Activated CD8-positive, alpha-beta memory T cell treated with anti-CD3 and anti-CD28 coated beads for 1 hour (primary cell): ENCODE measurements around the gene CFAP119.
A peak's percentile ranks its signal among the peaks of the same experiment; 100 is the strongest.

ENCODE experiments used
- DNase-seq, 2 donors: peaks; one replicate each; pipeline ENCODE4 v3.0.0-alpha.2; 2020; ENCODE audit warnings: low read depth in 1 of 2; ENCODE audit errors: extremely low read depth in 1 of 2

CFAP119 gene

DNA sequence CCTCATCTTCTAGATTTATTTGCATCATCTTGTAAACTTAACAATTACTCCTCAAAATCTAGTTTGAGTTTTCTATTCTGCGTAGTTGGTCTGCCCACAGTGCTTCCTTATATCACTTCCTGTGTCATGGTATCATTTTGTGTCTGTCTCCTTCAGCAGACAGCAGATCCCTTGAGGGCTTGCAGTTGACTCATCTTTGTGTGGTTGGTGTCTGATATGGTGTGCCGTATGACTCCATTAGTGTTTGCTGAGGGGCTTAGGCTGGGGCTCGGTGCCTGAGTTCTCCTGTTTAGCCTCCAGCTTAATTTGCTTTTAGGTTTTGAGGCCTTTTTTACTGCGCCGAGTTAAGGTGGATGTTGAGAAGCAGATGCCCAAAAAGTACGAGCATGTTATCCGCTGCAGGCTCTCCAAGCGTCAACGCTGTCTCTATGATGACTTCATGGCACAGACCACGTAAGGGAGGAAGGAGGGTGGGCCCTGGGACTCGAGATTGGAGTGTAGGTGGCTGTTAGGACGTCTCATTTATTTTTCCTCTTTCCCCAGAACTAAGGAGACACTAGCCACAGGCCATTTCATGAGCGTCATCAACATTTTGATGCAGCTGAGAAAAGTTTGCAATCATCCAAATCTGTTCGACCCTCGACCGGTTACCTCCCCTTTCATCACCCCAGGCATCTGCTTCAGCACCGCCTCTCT lies 46.0 kb downstream of the CFAP119 start:
- DNase-seq, result peak in 1 of 2 donors; percentile 10

GRCh38 chr16:30711712-30712111 lies 50.1 kb downstream of the CFAP119 start:
- DNase-seq, result no peak

DNA sequence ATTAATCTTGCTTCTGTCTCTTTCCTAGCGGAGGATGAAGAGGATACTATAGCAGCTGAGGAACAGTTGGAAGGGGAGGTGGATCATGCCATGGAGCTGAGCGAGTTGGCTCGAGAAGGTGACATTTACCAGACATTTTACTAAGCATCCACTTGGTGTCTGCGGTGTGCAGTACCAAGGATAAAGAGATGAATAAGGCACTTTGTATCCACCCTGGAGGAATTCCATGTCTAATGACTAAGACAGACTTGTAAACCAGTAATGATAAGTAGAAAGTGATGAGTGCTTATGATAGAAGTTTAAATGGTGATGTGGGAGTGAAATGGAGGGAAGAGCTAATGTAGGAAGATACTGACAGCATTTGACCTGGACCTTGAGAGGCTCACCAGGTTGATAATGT lies 50.9 kb downstream of the CFAP119 start:
- DNase-seq, result no peak
